K562 (cell line): ENCODE data around the gene PRDX1. TPM values are rescaled to one million over a fixed set of nuclear protein-coding genes. Genes with fewer than 3 reads are reported as not detected.

Experiments used
- ATF4 ChIP-seq: fragments of 450-650 bp; formaldehyde crosslinking; IDR thresholded peaks from 2 replicates; pipeline ENCODE4 v1.4.0; 2022; ENCODE audit warnings: mild to moderate bottlenecking, moderate library complexity
- ZNF444 ChIP-seq: fragments of 250-450 bp; sonication (Bioruptor Pico); IDR thresholded peaks from 2 replicates; pipeline ENCODE4 v1.4.0; 2020; ENCODE audit warnings: mild to moderate bottlenecking, moderate library complexity
- ZNF592 ChIP-seq: fragments of 450-650 bp; IDR thresholded peaks from 2 replicates; pipeline ENCODE4 v1.6.1; 2017; ENCODE audit warnings: antibody characterized with exemption, mild to moderate bottlenecking
- polyA plus RNA-seq, 8 experiments: library from polyadenylated mRNA; depleted of rRNA in 4 of 8; stranded (reverse) in 5 of 8; unstranded in 3 of 8; fragments of >200 nt; fragmentation: Nextera tagmentation in 2 of 8; fragmentation: Illumina TruSeq in 1 of 8; extraction: Ambion mirVana in 2 of 8; extraction: Trizol in 1 of 8; gene quantifications; 2 replicates each; pipeline versions ENCODE4 v1.2.1 to v1.2.3, GENCODE V29; 2011 to 2014; ENCODE audit warnings: inconsistent platforms in 1 of 8, missing spikeins in 1 of 8
- total RNA-seq, 7 experiments: library from RNA; depleted of rRNA in 6 of 7; stranded (reverse); fragments of >200 nt in 6 of 7; fragmentation: Illumina TruSeq in 2 of 7; extraction: Trizol in 2 of 7; gene quantifications; 2 replicates each; pipeline versions ENCODE4 v1.2.1 to v1.2.3, GENCODE V29; 2011 to 2021; ENCODE audit warnings: low replicate concordance in 1 of 7

Gene PRDX1
- total and polyA plus RNA-seq, 9 of the 15 experiments (the other 6 are each of a cell fraction or from before 2014, with no cell fraction given), result 748 to 2,388 (median 1,045) TPM

DNA sequence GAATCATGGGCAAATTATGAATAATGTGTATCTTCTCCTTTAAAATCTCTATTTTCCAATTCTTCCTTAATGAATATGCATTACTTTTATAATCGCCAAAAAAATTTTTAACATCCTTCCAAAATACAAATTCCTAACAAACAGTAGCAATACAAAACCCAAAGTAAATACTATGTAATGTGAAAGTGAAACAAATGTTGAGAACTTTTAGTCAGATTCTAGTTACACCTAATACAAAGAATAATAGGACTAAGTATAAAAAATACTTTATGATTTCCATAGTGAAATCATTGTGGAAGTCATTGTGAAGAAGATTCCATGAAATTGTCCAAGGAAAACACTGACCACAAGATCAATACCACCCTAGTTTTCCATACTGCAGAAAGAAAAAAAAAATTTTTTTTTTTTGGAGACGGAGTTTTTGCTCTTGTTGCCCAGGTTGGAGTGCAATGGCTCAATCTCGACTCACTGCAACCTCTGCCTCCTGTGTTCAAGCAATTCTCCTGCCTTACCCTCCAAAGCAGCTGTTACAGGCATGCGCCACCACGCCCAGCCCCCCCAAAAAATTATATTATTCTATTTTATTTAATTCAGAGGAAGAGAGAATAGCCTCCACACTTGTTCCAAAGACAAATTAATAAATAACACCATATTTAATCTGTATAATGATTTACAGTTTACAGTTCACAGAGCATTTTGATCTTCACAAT lies 42.5 kb downstream of the PRDX1 start (continued):
- TF ChIP-seq ZNF592 (no peak), ATF4 (CRISPR knock-in tag) (no peak), ZNF444 (CRISPR knock-in tag) (no peak)
